Middle frontal gyrus (tissue), 1 donor: ENCODE measurements around the gene PPM1M.

Source experiments
- DNase-seq: peaks from one replicate; pipeline ENCODE4 v3.0.0-alpha.2; 2015; ENCODE audit warnings: low spot score; ENCODE audit errors: extremely low spot score

The PPM1M gene

DNA sequence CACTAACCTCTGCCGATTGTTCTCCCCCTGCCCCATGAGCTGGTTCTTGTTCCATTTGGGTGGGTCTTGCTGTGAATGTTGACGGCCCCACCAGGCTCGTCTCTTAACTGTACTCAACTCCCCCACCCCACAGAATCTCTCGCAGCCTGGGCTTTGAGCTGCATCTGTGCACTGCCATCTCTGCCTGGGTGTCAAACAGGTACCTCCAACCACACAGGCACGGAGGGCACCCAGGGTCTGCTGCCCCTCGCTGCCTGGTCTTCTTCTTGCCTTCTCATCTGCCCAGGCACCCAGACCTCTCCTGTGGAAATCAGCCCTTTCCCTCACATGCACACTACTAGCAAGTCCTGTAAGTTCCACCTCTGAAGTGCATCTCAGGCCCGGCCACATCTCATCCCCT is 30.2 kb upstream of the PPM1M start:
- DNase-seq: no peak

DNA sequence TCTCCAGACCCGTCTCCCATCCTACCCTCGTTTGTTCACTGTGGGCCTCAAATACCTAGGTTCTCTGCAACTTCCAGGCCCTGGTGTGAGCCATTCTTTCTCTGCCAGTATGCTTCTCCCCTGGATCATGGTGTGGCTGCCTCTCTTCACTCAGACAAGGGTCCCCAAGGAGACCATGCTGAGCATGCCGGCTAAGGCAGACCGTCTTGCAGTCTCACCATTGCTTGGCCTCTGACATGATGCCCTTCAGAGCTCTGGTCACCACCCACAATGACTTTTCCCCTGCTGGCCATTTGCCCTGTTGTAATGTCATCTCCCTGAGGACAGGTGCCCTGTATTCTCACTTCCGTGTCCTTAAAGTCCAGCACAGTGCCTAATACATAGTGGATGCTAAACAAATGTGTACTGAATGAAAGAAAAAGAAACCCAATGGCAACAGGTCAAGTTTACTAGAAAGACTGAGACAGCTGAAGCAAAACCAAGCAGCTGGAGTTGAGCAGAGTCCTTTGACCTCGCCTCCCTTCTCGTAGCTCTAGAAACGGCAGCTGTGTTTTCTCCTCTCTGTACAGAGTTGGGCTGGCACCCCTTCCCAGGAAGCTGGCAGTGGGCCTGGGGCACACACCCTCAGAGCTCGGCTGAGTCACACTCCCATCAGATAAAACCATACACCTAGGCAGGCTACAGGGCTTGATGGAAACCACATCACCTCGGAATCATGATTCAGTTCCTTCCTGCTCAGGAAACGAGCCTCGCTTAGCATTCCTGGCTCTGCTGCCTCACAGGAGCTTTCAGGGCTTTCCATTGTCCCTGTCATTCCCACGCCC is 28.8 kb upstream of the PPM1M start:
- no peak for DNase-seq

DNA sequence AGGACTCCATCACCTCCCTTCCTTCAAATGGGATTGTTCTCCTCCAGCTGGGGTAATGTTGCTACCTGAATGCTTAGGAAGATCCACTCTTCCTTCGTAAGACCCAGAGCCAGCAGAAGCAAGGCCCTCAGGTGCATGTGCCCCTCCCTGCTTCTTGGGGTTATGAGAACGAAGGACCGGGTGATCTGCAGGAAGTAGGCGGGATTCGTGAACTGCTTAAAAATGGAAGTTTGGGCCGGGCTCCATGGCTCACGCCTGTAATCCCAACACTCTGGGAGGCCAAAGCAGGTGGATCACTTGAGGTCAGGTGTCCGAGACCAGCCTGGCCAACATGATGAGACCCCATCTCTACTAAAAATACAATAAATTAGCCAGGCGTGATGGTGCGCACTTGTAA is 28.2 kb upstream of the PPM1M start:
- no peak for DNase-seq

DNA sequence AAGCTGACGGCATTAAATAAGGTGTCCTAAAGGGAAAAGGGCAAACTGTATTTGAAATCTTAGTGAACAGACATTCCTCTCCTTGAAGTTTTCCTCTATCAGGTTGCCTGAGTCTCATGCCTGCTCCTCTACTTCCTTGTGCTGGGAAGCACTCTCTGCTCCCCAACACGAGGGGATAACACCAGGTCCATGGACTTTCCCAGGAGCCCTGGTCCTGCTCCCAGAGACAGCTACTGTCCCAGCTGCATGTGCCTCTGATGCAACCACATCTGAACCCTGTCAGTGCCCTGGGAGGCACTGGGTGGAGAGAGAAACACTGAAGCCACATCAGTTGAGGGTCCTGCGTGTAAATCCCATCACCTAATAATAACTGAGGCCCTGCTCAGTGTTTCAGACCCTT is 27.5 kb upstream of the PPM1M start:
- no peak for DNase-seq

DNA sequence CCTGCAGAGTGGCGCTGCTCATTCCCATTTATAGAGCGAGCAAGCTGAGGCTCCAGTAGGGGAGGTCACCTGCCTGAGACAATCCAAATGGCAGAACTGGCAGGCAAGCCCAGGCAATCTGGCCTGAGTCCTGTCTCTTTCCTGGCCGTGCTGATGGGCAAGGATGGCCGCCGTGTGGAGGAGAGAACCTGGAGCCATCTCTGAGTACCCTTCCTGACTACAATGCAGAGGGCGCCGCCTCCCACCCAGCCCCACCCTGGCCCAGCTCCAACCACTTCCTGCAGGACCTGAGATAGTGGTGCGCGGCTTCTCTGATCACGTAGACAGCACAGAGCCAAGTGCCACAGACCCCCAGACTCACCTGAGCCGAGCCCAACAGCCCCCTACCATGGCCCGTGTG is 27.1 kb upstream of the PPM1M start:
- no peak for DNase-seq

DNA sequence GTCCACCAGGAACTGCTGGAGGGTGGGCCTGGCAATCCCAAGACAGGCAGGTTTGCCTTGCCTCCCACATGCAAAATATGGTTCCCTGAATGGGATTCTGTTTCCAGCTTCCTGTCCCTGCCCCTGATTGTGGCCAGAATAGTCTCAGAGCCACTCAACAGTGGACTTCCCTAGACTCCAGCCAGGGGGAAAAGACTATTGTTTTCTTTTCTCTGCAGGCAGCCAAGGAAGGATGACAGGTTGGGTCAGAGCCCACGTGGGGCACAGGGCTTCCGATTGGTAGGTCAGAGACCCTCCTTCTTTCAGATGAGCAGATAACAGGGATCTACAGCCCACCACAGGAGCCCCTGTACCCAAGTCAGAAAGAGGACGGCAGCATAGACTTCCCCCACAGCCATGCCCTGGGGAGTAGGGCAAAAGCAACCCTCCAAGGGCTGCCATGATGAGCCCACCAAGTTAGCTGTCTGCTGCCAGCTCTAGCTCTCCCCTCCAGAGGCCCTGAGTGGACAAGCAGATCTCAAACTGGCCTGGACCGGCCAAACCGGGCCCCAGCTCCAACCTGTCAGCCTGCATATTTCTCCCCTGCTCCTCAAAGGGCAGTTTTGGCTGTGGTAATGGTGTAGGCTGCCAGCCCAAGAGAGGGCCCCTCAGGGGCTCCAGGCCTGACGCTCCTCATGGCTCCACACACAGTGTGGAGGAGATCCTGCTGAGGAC is 26.5 kb upstream of the PPM1M start:
- DNase-seq: no peak

DNA sequence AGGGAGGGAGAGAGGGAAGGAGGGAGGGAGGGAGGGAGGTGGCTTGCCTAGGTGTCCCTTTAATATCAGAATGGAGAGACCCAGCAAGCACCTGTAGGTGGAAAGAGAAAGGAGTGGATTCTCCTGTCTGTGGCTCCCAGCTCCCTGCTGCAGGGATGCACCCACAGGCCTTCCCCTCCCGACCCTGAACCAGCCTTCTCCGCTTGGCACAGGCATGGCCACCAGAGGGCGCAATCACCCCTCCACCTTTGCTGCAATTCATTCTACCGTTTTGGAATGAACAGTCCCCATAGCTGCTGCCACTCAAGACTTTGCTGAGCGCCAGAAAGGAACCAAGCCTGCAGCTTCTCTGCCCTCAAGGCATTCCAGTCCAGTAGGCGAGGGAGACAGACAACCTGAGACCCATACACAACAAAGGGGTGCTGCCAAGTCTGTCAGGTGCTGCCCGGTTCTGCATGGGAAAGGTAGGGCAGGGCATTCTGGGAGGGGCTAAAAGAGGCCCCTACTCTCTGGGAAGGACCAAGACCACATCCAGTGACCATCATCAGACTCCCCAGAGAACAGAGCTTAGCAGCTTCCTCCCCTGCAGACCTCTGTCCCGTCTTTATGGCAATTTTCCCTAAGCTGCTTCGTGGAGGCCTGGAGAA is 25.1 kb upstream of the PPM1M start:
- peak; percentile 76 for DNase-seq

DNA sequence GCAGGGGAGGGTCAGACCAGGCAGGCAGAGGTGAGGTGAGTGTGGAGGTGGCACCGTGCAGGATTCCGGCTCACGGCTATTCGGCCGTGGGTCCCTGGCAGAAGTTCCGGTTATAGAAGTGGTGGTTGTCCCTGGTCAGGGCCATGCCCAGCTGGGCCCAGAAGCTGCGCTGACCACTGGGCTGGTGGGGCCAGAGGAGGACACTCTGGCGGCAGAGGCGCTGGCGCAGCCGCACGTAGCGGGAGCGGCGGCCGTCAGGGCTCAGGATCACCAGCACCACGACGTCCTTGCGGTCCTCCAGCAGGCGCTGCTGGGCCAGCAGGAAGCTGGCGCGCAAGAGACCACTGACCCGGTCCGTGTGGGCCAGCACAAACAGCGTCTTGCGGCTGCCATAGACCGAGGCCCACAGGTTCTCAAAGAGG is 24.4 kb upstream of the PPM1M start:
- DNase-seq: no peak

DNA sequence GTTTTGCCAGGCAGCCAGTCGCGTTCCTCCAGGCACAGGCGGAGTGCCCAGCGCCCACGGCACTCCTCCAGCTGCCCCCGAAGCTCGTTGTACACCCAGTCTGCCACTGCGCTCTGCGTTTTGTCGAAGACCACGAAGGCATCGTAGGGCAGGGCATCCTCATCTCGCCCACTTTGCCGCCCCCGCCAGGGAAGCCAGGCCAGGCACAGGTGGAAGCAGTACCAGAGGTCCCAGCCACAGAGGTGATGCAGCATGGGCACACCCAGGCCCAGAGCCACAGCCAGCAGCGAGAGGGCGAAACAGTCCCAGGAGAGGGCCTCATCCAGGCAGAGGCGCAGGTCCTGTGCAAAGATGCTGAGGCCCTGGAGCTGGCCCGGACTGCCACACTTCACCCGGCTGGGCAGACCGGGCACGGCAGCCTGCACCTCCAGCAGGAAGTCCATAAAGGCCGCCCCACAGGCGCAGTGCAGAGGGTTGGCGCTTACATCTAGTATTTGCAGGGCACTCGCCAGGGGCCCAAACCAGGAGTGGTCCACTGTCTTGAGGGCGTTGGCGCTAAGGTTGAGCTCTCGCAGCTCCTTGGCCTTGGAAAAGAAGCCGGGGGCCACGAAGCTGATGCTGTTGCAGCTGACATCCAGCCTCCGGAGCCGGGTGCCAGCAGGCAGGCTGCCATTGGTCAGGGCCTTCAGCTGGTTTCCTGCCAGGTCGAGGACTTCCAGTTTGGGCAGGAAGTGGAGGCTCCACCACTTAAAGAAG is 23.8 kb upstream of the PPM1M start:
- DNase-seq: no peak

DNA sequence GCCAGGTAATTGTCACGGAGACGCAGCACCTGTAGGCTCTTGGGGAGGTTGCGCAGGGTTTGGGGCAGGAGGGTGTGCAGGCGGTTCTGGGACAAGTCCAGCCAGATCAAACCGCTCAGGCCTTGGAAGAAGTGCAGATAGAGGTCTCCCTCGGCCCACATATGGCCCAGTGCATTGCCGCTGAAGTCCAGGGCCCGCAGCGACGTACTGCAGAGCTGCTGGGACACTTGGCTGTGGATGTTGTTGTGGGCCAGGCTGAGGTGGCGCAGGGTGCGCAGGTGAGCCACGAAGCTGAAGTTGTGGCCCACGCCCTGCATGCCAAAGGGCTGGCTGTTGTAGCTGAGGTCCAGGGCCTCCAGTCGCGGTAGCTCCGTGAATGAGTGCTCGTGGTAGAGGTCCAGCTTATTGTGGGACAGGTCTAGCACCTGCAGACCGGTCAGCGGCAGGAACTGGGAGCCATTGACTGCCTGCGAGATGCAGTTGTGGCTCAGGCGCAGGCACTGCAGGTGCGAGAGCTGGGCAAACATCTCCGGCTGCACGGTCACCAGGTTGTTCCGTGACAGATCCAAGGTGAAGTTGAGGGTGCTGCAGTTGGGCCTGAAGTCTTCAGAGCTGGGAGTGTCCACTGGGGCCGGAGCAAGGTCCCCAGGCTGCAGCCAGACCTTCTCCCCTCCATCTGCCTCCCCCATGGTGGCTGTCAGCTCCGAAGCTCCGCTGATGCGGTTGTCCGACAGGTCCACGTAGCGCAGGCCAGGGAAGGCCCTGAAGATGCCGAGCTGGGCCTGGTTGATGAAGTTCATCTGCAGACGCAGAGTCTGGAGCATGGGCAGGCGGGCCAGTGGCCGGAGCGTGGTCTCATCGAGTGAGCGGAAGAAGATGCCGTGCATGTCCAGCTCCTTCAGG is 23.0 kb upstream of the PPM1M start:
- no peak for DNase-seq

DNA sequence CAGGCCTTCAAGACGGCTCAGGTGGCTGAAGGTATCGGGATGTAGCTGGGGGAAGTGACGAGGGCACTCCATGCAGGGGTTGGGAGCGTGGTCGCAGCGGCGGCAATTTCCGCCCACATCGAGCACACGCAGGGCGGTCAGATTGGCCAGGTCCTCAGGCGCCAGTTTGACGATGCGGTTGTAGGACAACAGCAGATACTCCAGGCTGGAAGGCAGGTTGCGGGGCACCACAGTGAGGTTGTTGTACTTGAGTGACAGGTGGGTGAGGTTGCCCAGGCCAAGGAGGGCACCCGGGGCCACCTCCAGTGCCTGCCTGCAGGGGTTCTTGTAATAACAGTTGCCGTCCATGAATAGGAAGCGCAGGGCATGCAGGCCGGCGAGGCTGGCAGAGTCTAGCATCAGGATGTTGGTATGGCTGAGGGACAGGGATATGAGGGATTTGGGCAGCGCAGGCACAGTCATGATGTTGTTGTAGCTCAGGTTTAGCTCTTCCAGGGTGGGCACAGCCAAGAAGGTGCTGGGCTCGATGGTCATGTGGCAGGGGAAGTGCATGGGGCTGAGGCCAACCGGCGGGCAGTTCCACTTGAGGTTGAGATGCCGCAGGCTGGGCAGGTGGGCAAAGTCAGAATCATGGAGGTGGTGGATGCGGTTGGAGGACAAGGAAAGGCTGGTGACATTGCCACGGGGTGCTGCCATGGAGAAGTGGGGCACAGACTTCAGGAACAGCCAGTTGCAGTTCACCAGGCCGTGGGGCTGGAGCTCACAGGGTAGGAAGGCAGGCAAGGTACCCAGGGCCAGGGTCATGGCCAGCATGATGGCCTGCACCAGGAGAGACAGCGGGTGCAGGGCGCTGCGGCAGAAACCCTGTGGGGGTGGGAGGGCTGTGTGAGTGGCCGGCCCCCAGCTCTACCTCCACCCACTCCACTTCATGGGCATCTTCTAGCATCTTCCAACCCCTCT is 21.8 kb upstream of the PPM1M start:
- no peak for DNase-seq

DNA sequence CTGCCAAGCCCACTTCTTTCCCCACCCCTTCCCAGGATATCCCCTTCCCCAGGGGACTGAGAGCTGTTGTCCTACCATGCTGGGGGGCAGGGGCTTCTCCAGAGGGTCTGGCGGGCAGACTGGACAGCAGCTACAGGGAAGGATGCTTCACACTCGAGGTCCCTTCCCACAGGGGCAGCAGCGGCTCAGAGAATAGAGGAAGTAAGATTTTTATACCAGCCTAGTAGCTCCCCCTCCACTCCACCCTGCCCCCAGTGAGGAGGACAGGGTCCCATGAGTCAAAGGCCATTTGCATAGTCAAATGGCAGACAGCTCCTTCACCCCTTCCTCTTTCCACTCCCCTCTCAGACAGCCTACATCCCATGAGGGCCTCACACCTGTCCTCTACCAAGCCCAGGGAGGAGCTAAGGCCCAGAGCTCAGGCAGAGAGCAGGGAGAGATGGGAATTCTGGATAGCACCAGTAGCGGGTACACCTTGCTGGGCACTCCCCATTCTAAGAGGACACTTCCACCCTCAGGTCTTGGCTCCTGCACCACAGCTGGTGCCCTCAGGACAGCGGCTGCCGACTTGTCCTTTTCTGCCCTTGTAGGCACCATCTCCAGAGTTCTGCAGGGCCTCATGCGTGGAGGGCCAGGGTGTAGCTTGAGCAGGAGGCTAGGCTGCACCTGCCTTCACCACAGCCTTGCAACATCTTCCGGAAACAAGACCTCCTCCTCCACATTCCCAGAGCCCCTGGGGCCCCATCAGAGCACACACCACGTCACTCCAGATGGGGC is 19.9 kb upstream of the PPM1M start, which contains the start of gene TLR9:
TSS of gene TLR9 (minus strand) at position 194 of the 777 bp plus-strand sequence. CDS start at position 78, 116 bp downstream.
- DNase-seq: no peak

DNA sequence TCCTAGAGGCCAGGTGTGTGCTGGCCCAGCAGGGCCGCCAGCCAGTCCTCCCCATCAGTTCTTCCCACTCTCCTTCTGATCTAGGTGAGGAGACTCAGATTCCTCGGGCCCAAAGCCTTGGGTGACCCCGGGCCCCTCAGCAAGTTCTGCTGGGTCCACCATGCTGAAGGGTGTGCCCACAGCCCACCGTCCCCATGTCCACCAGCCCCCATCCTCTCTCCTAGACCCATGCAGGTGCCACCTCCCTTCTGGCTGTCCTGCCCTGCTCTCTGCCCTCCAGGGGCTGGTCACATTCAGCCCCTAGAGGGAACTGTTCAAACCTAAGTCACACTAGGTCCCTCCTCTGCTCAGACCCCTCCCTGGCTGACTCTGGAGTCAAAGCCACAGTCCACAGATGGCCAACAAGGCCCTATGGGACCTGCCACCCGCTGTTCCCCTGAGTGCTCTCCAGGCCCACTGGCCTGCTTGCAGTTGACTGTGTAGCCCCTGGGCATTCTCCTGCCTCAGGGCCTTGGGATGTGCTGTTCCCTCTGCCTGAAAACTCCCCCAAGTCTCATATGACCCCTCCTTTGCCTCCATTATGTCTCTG is 19.2 kb upstream of the PPM1M start:
- no peak for DNase-seq

DNA sequence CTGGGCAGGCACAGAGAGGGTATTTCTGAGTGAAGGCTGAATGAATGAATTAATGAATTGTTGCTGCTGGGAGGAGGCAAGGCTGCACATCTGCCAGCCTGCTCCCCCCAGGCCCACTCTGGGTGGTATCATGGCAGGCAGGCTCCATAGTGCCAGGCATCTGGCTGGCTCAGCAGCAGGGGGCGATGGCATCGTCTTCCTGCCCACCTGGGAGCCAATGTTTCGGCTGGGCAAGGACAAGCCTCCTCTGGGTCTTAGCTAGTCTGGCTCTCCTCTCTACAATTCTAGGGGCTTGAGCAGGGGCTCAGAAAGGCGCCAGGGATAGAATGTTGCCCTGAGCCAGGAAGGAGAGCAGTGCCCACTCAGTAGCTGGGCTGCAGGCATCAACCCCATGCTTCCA is 18.4 kb upstream of the PPM1M start:
- DNase-seq: no peak

DNA sequence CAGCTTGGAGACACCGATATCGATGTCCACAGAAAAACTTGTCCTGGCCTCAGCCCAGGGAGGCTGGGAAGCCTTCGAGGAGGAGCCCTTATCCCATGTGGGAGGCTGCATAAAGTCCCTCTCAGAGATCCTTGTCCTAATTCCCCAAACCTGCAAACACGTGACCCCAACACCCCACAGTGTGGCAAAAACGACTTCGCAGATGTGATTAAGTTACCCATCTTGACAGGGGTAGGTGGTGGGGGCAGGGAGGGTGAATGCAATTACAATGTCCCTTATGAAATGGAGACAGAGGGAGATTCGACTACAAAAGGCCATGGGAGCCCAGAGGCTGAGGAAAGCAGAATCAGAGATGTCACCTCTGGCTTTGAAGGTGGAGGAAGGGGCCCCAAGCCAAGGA is 17.8 kb upstream of the PPM1M start:
- no peak for DNase-seq

DNA sequence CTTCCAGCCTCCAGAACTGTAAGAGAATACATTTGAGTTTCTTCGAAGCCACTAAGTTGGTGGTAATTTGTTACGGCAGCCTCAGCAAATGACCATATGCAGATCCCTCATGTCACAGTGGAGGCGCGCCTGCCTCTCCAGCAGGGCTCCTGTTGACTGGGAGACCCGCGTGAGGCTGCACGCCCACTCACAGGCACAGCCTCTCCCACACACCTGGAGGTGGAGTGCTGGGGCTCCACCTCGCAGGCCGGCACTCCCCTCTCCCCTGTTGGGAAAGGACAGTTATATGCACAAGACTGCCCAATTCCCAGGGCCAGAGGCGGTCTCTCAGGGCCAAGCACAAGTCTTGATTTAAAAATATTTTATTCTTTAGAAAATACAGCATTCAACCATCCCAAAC is 17.3 kb upstream of the PPM1M start:
- no peak for DNase-seq

DNA sequence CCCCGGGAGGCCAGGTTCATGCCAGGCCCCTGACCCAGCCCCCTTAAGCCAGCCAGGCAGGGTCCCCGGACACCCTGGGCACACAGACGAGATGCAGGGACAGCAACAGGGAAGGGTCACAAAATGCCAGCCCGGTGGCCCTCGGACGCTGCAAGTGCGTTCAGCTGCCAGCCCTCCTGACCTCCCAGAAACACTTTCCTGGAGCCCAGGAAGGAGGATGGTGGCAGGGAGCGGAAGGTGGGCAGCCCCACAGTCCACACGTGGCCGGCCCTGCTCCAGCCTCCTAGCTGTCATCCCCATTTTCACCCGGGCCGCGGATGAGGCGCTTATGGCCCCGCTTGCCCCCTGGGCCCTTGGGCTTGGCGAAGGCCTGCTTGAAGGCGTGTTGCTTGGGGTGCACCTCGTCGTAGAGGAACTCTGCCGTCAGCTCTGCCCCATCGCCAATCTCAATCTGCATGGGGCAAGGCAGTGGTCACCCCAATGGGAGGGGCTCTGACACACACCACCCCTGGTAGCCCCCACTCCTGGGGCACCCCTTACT is 16.7 kb upstream of the PPM1M start:
- no peak for DNase-seq

DNA sequence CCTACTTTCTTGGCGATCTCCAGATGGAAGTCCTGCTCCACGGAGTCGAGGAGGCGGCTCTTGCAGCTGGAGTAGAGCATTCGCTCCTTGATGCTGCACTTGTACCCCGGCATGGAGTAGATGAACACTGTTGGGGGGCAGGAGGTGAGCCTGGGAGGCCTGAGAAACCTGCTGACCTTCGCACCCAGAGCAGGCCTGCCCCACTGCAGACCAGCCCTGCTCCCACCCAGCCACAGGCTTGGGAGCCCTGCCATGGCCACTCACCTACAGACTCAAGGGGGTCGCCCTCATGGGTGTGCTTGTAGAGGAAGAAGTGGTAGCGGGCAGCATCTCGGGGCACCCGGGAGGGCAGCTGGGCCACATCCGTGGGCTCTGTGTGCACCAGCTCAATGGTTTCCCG is 15.9 kb upstream of the PPM1M start:
- DNase-seq: no peak
